Measurements from ENCODE around the gene PPP1R12B.
"Not testable (repeated sequence)": the region's sequence is repeated elsewhere in the genome, so short reads cannot be mapped to it uniquely, and the experiment has no call there.

PPP1R12B gene

GRCh38 chr1:202624088-202624780, 275.7 kb downstream of the PPP1R12B start:
- H3K4me1 ChIP-seq (ENCODE audit: control insufficient read depth, insufficient read depth, low read length) = peaks cover 19% of the 10 kb centered on the region
- H3K36me3 ChIP-seq (ENCODE audit: control insufficient read depth, insufficient read depth, low read length, severe bottlenecking) = no peaks in the 10 kb centered on the region
- peaks cover 4% of the 10 kb centered on the region for H3K27me3 ChIP-seq (replicated peaks; ENCODE audit: control insufficient read depth, insufficient read depth, low read length)
- H3K9me3 ChIP-seq (ENCODE audit: control insufficient read depth, low read length) = no peaks in the 10 kb centered on the region
- DNase-seq (ENCODE audit: low read depth) = no peak
- H3K9ac ChIP-seq (ENCODE audit: low read length) = no peak overlapping the region
- no peak overlapping the region for H3K4me3 ChIP-seq (ENCODE audit: low read length)

GRCh38 chr1:202624781-202625108, 276.2 kb downstream of the PPP1R12B start:
- Histone ChIP-seq H3K9me3 (ENCODE audit: control insufficient read depth, low read length) (no peaks in the 10 kb centered on the region), H3K36me3 (ENCODE audit: control insufficient read depth, insufficient read depth, low read length, severe bottlenecking) (no peaks in the 10 kb centered on the region), H3K4me1 (ENCODE audit: control insufficient read depth, insufficient read depth, low read length) (peaks cover 17% of the 10 kb centered on the region), H3K27me3 (replicated peaks; ENCODE audit: control insufficient read depth, insufficient read depth, low read length) (peaks cover 4% of the 10 kb centered on the region), H3K4me3 (ENCODE audit: low read length) (no peak overlapping the region), H3K9ac (ENCODE audit: low read length) (no peak overlapping the region)
- DNase-seq (ENCODE audit: low read depth) = no peak

- peaks cover 9% of the 10 kb centered on the region for H3K27me3 ChIP-seq (replicated peaks; ENCODE audit: control insufficient read depth, insufficient read depth, low read length)
- no peaks in the 10 kb centered on the region for H3K9me3 ChIP-seq (ENCODE audit: control insufficient read depth, low read length)
- no peak overlapping the region for H3K9ac ChIP-seq (ENCODE audit: low read length)
- no peaks in the 10 kb centered on the region for H3K36me3 ChIP-seq (ENCODE audit: control insufficient read depth, insufficient read depth, low read length, severe bottlenecking)
- peaks cover 17% of the 10 kb centered on the region for H3K4me1 ChIP-seq (ENCODE audit: control insufficient read depth, insufficient read depth, low read length)
- no peak overlapping the region for H3K4me3 ChIP-seq (ENCODE audit: low read length)
- DNase-seq (ENCODE audit: low read depth) = peak; percentile 79
Measured at GRCh38 chr1:202625416-202626360, 277.2 kb downstream of the PPP1R12B start.

- Histone ChIP-seq H3K27me3 (replicated peaks; ENCODE audit: control insufficient read depth, insufficient read depth, low read length) (peaks cover 13% of the 10 kb centered on the region), H3K4me1 (ENCODE audit: control insufficient read depth, insufficient read depth, low read length) (peaks cover 17% of the 10 kb centered on the region)
- H3K9me3 ChIP-seq (ENCODE audit: control insufficient read depth, low read length); DNase-seq (ENCODE audit: low read depth); H3K4me3 ChIP-seq (ENCODE audit: low read length); H3K36me3 ChIP-seq (ENCODE audit: control insufficient read depth, insufficient read depth, low read length, severe bottlenecking); H3K9ac ChIP-seq (ENCODE audit: low read length): not testable (repeated sequence)
Measured at GRCh38 chr1:202627036-202627435, 278.5 kb downstream of the PPP1R12B start.

GRCh38 chr1:202627841-202628565, 279.5 kb downstream of the PPP1R12B start:
- Histone ChIP-seq H3K27me3 (replicated peaks; ENCODE audit: control insufficient read depth, insufficient read depth, low read length) (peaks cover 13% of the 10 kb centered on the region), H3K9ac (ENCODE audit: low read length) (no peak overlapping the region), H3K4me3 (ENCODE audit: low read length) (no peak overlapping the region), H3K36me3 (ENCODE audit: control insufficient read depth, insufficient read depth, low read length, severe bottlenecking) (no peaks in the 10 kb centered on the region), H3K4me1 (ENCODE audit: control insufficient read depth, insufficient read depth, low read length) (peaks cover 11% of the 10 kb centered on the region), H3K9me3 (ENCODE audit: control insufficient read depth, low read length) (no peaks in the 10 kb centered on the region)
- DNase-seq (ENCODE audit: low read depth) = no peak

- Histone ChIP-seq H3K36me3 (ENCODE audit: control insufficient read depth, insufficient read depth, low read length, severe bottlenecking) (no peaks in the 10 kb centered on the region), H3K9me3 (ENCODE audit: control insufficient read depth, low read length) (no peaks in the 10 kb centered on the region), H3K4me3 (ENCODE audit: low read length) (no peak overlapping the region), H3K9ac (ENCODE audit: low read length) (no peak overlapping the region), H3K4me1 (ENCODE audit: control insufficient read depth, insufficient read depth, low read length) (peaks cover 4% of the 10 kb centered on the region), H3K27me3 (replicated peaks; ENCODE audit: control insufficient read depth, insufficient read depth, low read length) (peaks cover 13% of the 10 kb centered on the region)
- DNase-seq (ENCODE audit: low read depth) = no peak
Measured at GRCh38 chr1:202628646-202629215, 280.2 kb downstream of the PPP1R12B start.

- not testable (repeated sequence) for H3K4me1 ChIP-seq (ENCODE audit: control insufficient read depth, insufficient read depth, low read length); H3K9me3 ChIP-seq (ENCODE audit: control insufficient read depth, low read length); H3K36me3 ChIP-seq (ENCODE audit: control insufficient read depth, insufficient read depth, low read length, severe bottlenecking); H3K9ac ChIP-seq (ENCODE audit: low read length); DNase-seq (ENCODE audit: low read depth); H3K4me3 ChIP-seq (ENCODE audit: low read length)
- H3K27me3 ChIP-seq (replicated peaks; ENCODE audit: control insufficient read depth, insufficient read depth, low read length) = peaks cover 14% of the 10 kb centered on the region
Measured at GRCh38 chr1:202629257-202629811, 280.8 kb downstream of the PPP1R12B start.

GRCh38 chr1:202630096-202630495, 281.6 kb downstream of the PPP1R12B start:
- DNase-seq (ENCODE audit: low read depth); H3K9ac ChIP-seq (ENCODE audit: low read length); H3K4me1 ChIP-seq (ENCODE audit: control insufficient read depth, insufficient read depth, low read length); H3K36me3 ChIP-seq (ENCODE audit: control insufficient read depth, insufficient read depth, low read length, severe bottlenecking); H3K9me3 ChIP-seq (ENCODE audit: control insufficient read depth, low read length); H3K4me3 ChIP-seq (ENCODE audit: low read length): not testable (repeated sequence)
- peaks cover 18% of the 10 kb centered on the region for H3K27me3 ChIP-seq (replicated peaks; ENCODE audit: control insufficient read depth, insufficient read depth, low read length)

GRCh38 chr1:202630541-202630940, 282.0 kb downstream of the PPP1R12B start:
- no peaks in the 10 kb centered on the region for H3K36me3 ChIP-seq (ENCODE audit: control insufficient read depth, insufficient read depth, low read length, severe bottlenecking)
- DNase-seq (ENCODE audit: low read depth) = no peak
- no peak overlapping the region for H3K9ac ChIP-seq (ENCODE audit: low read length)
- peaks cover 23% of the 10 kb centered on the region for H3K27me3 ChIP-seq (replicated peaks; ENCODE audit: control insufficient read depth, insufficient read depth, low read length)
- H3K9me3 ChIP-seq (ENCODE audit: control insufficient read depth, low read length) = no peaks in the 10 kb centered on the region
- no peak overlapping the region for H3K4me3 ChIP-seq (ENCODE audit: low read length)
- no peaks in the 10 kb centered on the region for H3K4me1 ChIP-seq (ENCODE audit: control insufficient read depth, insufficient read depth, low read length)

GRCh38 chr1:202631076-202631923, 282.8 kb downstream of the PPP1R12B start:
- H3K4me1 ChIP-seq (ENCODE audit: control insufficient read depth, insufficient read depth, low read length) = no peaks in the 10 kb centered on the region
- DNase-seq (ENCODE audit: low read depth) = no peak
- no peaks in the 10 kb centered on the region for H3K36me3 ChIP-seq (ENCODE audit: control insufficient read depth, insufficient read depth, low read length, severe bottlenecking)
- no peak overlapping the region for H3K4me3 ChIP-seq (ENCODE audit: low read length)
- H3K27me3 ChIP-seq (replicated peaks; ENCODE audit: control insufficient read depth, insufficient read depth, low read length) = peaks cover 29% of the 10 kb centered on the region
- H3K9me3 ChIP-seq (ENCODE audit: control insufficient read depth, low read length) = no peaks in the 10 kb centered on the region
- H3K9ac ChIP-seq (ENCODE audit: low read length) = no peak overlapping the region

All from adipocyte (in vitro differentiated cells).